ENCODE results near the gene GNB5.
"Not testable (repeated sequence)": the region's sequence is repeated elsewhere in the genome, so short reads cannot be mapped to it uniquely, and the experiment has no call there.

Gene GNB5

GRCh38 chr15:52111517-52112202 lies 79.5 kb downstream of the GNB5 start:
- no peak for DNase-seq

DNA sequence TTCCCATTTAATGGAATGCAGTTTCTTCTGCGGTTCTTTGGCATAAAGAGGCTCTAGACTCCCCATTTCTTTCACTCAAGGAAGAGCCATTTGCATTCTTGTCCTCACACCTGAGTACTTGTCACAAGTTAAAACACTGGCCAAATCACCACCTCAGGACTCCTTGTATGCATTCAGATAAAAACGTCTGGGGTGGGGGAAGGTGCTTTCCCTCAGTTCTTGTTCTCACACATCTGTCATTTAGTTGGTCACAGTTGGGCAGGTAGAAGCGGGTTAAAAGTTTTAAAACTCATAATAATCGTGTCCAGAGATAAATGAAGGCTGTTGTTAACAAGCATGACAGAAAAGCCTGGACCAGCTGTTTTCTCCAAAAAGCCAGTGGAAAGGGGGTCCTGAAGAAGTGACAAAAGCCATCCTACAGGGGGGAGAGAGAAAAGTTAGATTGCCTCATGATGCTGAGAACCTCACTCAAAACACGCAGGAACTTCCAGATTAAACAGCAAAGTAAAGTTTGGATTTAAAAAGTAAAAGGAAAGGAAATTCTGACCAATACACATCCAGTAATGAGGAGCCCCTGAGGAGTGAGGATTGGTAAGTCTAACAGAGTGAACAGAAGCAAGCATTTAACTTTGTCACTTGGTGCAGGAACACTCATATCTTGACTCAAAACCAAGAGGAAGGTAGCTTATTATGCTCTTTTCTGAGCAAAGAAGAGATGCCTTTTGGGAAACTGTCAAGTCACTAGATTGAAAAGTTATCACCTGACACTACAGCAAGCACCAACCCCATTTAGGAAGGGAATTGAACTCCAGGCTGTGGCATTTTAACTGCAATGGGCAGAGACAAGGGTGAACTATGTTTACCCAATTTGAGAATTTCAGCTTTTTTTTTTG lies 81.4 kb downstream of the GNB5 start:
- DNase-seq = no peak

GRCh38 chr15:52107238-52107637 lies 84.0 kb downstream of the GNB5 start:
- no peak for DNase-seq

DNA sequence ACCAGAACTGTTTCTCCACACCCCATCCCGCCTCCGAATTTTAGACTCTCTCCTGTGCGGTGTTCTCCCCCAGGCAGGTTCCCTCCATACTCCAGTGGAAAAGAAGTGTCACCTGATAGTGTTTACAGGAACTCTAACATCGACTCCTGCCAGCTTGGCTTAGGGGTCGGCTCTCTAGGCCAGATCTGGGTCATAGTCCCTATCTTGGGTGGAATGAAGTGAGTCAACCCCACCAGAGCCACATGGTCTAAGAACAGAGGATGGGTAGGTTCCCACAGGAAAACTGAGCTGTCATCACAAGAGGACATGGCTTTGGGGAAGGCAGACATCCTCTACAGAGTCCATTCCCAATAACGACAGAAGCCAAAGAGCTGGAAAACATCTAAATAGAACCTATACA lies 84.6 kb downstream of the GNB5 start:
- no peak for DNase-seq

DNA sequence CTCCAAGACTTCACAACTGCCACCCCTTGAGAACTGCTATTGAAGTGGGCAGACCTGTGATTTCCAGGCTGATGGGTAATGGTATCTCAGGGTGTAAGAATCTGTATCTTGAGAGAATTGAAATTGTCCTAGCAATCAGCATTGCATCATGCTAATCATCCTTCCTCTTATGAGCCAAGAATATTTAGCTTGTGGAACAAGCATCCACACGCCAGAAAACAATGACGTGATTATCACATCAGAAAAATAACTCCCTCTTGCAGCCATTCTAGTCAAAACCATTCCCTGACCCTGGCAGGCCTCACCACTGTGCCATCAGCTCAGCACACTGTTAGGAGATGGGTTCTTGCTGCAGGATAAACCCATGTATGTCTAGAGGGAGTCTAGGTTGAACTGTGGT lies 85.3 kb downstream of the GNB5 start:
- DNase-seq = no peak

- no peak for DNase-seq
Measured at GRCh38 chr15:52104532-52105004, 86.6 kb downstream of the GNB5 start.

DNA sequence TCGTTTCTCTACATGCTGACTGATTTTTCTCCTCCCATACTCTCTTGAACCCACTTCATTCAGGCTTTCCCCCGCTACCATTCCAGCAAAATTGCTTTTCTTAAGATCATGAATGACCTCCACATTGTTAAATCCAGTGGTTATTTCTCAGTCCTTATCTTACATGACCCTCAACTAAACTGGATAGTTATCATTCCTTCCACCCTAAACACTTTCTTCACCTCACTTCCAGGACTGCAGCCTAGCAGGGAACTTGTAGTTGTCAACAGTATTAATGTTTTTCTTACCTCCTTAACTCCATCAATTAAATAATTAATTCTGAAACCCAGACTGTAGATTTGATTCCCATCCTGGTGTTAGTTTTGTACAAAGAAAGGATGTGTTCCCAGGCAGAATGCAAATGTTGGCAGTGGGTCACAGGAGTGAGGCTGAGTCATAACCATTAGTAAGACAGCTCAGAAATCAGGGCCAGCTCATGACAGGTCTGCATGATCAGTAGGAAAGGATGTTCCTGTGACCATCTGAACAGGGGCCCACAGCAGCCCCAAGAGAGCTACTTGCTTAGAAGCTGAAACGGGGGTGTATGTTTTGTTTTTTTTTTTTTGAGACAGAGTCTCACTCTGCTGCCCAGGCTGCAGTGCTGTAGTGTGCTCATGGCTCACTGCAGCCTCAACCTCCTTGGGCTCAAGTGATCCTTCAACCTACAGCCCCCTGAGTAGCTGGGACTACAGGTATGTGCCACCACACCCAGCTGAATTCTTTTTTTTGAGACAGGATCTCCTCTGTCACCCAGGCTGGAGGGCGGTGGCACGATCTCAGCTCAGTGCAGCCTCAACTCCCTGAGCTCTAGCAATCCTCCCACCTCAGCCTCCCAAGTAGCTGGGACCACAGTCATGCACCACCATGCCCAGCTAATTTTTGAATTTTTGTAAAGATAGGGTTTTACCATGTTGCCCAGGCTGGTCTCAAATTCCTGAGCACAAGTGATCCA lies 87.7 kb downstream of the GNB5 start:
- DNase-seq = peak; percentile 89

DNA sequence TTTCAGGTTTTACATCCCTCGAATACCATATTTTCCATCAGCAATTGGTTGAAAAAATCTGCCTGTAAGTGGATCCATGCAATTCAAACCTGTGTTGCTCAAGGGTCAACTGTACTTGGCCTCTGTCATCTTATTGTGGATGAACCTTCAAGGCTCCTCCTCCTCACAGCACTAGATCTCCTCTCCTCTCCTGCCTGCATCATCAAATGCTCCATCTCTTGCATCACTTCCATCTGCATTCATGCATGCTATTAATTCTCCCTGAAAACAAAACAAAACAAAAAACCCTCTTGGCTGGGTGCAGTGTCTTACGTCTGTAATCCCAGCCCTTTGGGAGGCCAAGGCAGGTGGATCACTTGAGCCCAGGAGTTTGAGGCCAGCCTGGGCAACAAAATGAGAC lies 88.7 kb downstream of the GNB5 start:
- DNase-seq = peak; percentile 72

DNA sequence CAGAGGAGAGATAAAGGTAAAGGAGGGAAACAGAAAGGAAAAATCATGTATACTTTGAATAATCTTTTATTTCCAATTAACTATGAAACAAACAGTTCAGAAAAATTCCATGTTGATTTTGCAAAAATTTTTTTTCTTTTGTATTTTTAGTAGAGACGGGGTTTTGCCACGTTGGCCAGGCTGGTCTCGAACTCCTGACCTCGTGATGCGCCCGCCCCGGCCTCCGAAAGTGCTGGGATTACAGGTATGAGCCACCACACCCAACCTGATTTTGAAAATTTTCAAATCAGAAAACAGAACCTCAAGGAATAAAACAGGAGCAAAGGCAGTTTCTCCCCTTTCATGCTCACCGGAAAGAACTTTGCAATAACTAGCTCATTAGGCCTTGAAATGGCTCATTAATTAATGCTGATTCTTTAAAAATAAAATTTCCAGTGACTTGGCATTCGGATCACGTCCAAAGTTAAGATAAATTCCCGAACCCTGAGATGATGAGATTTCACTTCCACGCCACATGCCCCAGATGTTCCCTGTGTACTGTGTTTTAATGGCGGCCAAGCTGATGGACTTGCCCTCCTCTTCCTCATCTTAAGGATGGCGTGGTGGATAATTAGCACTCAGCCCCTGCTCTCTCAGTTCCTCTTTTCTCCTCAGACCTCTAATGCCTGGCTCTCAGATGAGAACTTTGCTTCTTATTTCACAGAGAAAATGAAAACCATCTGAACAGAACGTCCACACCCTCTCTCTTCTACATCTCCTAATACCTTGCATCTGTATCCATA lies 89.5 kb downstream of the GNB5 start:
- DNase-seq = no peak

- DNase-seq = peak; percentile 92
Measured at GRCh38 chr15:52100807-52101442, 90.3 kb downstream of the GNB5 start.

GRCh38 chr15:52099651-52100272 lies 91.4 kb downstream of the GNB5 start:
- DNase-seq = no peak

GRCh38 chr15:52098323-52098722 lies 92.9 kb downstream of the GNB5 start:
- DNase-seq = no peak

DNA sequence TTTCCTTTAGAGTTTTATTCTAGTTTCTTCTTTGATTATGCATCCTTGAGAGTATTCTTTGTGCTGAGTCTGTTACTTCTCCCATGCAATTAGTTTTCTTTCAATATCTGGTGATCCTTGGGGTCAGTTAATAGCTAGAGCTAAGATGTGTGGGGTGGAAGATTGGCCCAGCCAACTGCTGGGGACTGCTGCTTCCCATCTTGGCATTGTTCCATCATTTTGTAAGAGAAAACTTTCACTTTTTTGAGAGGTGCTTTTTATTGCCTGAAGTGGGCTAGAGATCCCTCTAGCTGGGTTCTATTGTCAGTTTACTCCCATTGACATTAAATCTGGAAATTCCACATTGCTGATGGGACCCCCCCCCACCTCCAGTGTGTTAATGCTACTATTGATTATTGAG lies 94.0 kb downstream of the GNB5 start:
- no peak for DNase-seq

DNA sequence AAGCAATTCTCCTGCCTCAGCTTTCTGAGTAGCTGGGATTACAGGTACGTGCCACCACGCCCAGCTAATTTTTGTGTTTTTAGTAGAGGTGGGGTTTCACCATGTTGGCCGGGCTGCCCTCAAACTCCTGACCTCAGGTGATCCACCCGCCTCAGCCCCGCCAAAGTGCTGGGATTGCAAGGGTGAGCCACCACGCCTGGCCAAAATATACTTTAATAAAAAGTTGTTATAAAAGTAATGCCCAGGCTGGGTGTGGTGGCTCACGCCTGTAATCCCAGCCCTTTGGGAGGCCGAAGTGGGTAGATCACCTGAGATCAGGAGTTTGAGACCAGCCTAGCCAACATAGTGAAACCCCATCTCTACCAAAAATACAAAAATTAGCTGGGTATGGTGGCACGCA lies 94.7 kb downstream of the GNB5 start:
- DNase-seq = not testable (repeated sequence)

DNA sequence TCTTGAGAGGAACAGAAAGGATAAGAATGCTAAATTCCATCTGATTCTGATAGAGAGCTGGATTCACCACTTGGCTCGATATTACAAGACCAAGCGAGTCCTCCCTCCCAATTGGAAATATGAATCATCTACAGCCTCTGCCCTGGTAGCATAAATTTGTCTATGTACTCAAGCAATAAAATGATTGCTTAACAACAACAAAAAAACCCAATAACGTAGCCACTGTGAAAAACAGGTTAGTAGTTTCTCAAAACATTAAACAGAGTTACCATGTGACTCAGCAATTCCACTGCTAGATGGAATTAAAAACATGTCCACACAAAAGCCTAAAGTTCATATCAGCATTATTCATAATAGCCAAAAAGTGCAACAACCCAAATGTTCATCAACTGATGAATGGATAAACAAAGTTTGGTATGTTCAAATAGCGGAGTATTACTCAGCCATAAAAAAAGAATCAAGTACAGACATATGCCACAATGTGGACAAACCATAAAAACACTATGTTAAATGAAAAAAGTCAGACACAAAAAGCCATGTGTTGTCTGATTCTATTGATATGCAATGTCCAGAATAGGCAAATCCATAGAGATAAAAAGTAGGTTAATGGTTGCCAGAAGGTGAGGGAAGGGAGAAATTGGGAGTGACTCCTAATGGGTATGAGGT lies 95.5 kb downstream of the GNB5 start:
- peak; percentile 81 for DNase-seq

DNA sequence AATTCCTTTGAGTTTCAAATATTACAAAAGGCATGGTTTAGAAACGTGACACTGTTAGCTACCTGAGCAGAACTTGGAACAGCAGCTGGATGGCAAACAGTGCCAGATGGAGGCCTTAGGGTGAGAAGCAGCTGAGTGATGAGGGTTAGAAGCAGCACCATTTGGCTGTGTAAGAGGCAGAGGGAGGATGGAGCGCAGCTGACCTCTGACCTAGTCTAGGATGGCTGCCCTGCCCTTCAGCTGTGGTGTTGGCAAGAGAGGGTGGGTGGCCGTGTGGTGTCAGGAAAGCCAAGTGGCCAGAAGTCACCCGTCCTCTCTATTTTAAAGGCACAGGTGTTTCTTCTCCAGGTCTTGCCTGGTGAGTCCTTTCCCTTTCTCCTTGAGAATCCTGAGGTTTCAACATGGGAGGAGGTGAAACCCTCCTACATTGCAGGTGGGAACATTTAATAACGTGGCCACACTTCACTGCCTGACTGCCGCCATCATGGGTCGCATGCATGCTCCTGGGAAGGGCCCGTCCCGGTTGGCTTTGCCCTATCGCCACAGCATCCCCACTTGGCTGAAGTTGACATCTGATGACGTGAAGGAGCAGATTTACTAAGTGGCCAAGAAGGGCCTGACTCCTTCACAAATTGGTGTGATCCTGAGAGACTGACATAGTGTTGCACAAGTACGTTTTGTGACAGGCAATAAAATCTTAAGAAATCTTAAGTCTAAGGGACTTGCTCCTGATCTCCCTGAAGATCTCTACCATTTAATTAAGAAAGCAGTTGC lies 96.2 kb downstream of the GNB5 start:
- DNase-seq = no peak

DNA sequence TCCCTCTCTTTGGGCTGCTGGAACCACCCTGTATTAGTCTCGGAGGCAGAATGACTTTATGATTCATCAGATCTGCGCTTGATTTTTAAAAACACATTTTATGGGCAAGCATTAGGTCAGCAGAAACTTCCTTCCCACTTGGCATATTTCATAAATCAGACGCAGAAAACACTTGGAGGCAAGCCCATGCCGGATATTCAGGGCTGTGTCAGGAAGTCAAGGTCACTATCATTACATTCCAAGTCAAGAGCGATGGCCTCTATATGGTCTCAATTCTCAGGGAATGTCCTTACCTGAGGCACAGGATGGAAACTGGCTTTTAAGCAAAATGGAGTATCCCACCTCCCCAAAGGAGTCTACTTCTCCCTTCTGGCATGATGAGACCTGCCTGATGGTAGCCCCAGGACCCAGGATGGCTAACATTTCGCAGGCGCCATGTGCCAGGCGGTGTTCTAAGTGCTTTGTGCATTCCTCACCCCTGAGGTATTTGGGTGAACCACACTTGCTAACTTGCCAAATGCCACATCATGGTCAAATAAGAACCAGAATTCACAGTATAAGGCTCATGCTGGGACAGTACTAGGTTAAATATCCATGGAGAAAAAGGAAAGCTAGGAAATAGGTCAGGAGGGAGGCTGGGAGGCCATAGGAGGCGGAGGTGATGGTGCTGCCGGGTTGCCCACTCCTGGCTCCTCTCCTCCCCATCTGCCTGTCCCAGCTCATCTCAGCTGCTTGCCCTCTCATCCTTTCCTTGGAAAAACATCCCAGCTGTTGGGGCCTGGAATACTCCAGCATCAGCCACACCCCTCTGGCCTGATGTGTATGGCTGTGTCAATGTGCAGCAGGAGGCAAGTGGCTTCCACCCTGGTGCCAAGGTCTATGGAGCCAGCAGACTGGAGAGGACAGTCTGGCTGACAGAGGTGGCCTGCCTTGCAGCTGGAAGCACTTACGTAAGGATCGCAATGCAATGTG lies 97.4 kb downstream of the GNB5 start:
- DNase-seq = peak; percentile 93

DNA sequence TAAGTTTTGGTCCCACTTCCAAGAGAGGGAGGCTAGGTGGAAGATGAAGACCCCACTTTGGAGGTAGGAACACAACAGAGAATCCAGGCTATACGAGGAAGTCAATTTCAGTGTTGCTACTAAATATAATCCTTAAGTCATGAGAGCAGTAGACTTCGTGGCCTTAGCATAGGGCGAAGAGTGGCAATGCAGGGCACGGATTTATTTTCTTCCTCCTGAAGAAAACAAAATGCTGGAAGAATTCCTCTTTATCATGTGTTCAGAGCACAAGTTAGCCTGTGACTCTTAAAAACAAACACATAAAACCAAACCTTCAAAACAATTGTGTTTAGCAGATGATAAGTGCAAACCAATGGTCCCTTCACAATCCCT lies 98.0 kb downstream of the GNB5 start:
- no peak for DNase-seq
